NT2/D1 (cell line): Measurements from ENCODE around the gene TMEM94.

ENCODE experiments used
- DNase-seq: peaks from one replicate; pipeline ENCODE4 v3.0.0-alpha.2; 2011; ENCODE audit warnings: low read depth, low spot score
- H3K27me3 ChIP-seq: 2 replicates; pipeline ENCODE4 v1.6.0; 2011; ENCODE audit warnings: mild to moderate bottlenecking; ENCODE audit not compliant: insufficient read length, insufficient read depth
- H3K36me3 ChIP-seq: 2 replicates; pipeline ENCODE4 v1.6.1; 2011; ENCODE audit warnings: mild to moderate bottlenecking, low read length, mixed read lengths; ENCODE audit not compliant: insufficient read depth, insufficient read length
- H3K4me1 ChIP-seq: 2 replicates; pipeline ENCODE4 v1.5.1; 2011; ENCODE audit not compliant: insufficient read depth, insufficient read length
- H3K4me3 ChIP-seq: 2 replicates; pipeline ENCODE4 v1.5.1; 2011; ENCODE audit warnings: low read depth; ENCODE audit not compliant: insufficient read length
- H3K9ac ChIP-seq: 2 replicates; pipeline ENCODE4 v1.6.0; 2011; ENCODE audit warnings: low read depth; ENCODE audit not compliant: insufficient read length
- H3K9me3 ChIP-seq: 2 replicates; pipeline ENCODE4 v1.5.1; 2011; ENCODE audit warnings: mild to moderate bottlenecking, low read length; ENCODE audit not compliant: insufficient read depth
- SUZ12 ChIP-seq: IDR thresholded peaks from 2 replicates; pipeline ENCODE4 v1.6.1; 2011; ENCODE audit not compliant: insufficient read length, insufficient read depth; ENCODE audit errors: extremely low read depth
- YY1 ChIP-seq: IDR thresholded peaks from 2 replicates; pipeline ENCODE4 v1.6.1; 2011; ENCODE audit not compliant: insufficient read length, insufficient read depth
- ZNF274 ChIP-seq: IDR thresholded peaks from 2 replicates; pipeline ENCODE4 v1.6.1; 2011; ENCODE audit warnings: mild to moderate bottlenecking, low read depth, low read length

TMEM94 gene

GRCh38 chr17:75511610-75512575, 55.5 kb downstream of the TMEM94 start:
- TF ChIP-seq SUZ12, result no peak
- no peak for TF ChIP-seq ZNF274
- no peak for TF ChIP-seq YY1

GRCh38 chr17:75512926-75513640, 56.6 kb downstream of the TMEM94 start:
- H3K4me1 ChIP-seq, result peaks cover 26% of the 10 kb centered on the region
- H3K9ac ChIP-seq, result no peak overlapping the region
- H3K9me3 ChIP-seq, result no peaks in the 10 kb centered on the region
- no peak for DNase-seq
- no peak for TF ChIP-seq YY1
- no peak for TF ChIP-seq SUZ12
- TF ChIP-seq ZNF274, result no peak
- H3K36me3 ChIP-seq, result peaks cover 63% of the 10 kb centered on the region
- H3K4me3 ChIP-seq, result no peak overlapping the region
- no peaks in the 10 kb centered on the region for H3K27me3 ChIP-seq

More at GRCh38 chr17:75511610-75512575, 55.5 kb downstream of the TMEM94 start:
- Histone ChIP-seq H3K27me3 (no peaks in the 10 kb centered on the region), H3K4me3 (no peak overlapping the region), H3K4me1 (peaks cover 22% of the 10 kb centered on the region), H3K36me3 (peaks cover 64% of the 10 kb centered on the region), H3K9me3 (no peaks in the 10 kb centered on the region), H3K9ac (peak overlapping the region; percentile 23)
- DNase-seq, result no peak

GRCh38 chr17:75513641-75514000, 57.2 kb downstream of the TMEM94 start:
- no peak for TF ChIP-seq YY1
- TF ChIP-seq SUZ12, result no peak
- no peak for TF ChIP-seq ZNF274
- Histone ChIP-seq H3K9ac (peak overlapping the region; percentile 89), H3K4me1 (peaks cover 22% of the 10 kb centered on the region), H3K36me3 (peaks cover 63% of the 10 kb centered on the region), H3K9me3 (no peaks in the 10 kb centered on the region), H3K4me3 (peak overlapping the region; percentile 77), H3K27me3 (no peaks in the 10 kb centered on the region)
- DNase-seq, result no peak

- H3K9ac ChIP-seq, result peak overlapping the region; percentile 89
- H3K9me3 ChIP-seq, result no peaks in the 10 kb centered on the region
- H3K36me3 ChIP-seq, result peaks cover 63% of the 10 kb centered on the region
- no peaks in the 10 kb centered on the region for H3K27me3 ChIP-seq
- no peak for DNase-seq
- H3K4me3 ChIP-seq, result peak overlapping the region; percentile 77
- TF ChIP-seq YY1 (no peak), SUZ12 (no peak), ZNF274 (no peak)
- peaks cover 16% of the 10 kb centered on the region for H3K4me1 ChIP-seq
Measured at GRCh38 chr17:75514299-75514918, 58.0 kb downstream of the TMEM94 start.

- no peaks in the 10 kb centered on the region for H3K9me3 ChIP-seq
- no peaks in the 10 kb centered on the region for H3K27me3 ChIP-seq
- peaks cover 13% of the 10 kb centered on the region for H3K4me1 ChIP-seq
- no peak for TF ChIP-seq SUZ12
- no peak for TF ChIP-seq YY1
- no peak for TF ChIP-seq ZNF274
- peak overlapping the region; percentile 77 for H3K4me3 ChIP-seq
- peak overlapping the region; percentile 89 for H3K9ac ChIP-seq
- H3K36me3 ChIP-seq, result peaks cover 61% of the 10 kb centered on the region
- DNase-seq, result no peak
Measured at GRCh38 chr17:75514919-75515495, 58.6 kb downstream of the TMEM94 start.

- peak within 1 kb of the TSS; percentile 89 for H3K9ac ChIP-seq
- H3K4me3 ChIP-seq, result peak within 1 kb of the TSS; percentile 82
- no peaks in the 10 kb centered on the region for H3K27me3 ChIP-seq
- peak; percentile 79 for DNase-seq
- peaks cover 60% of the 10 kb centered on the region for H3K36me3 ChIP-seq
- no peak for TF ChIP-seq ZNF274
- peaks cover 13% of the 10 kb centered on the region for H3K4me1 ChIP-seq
- no peaks in the 10 kb centered on the region for H3K9me3 ChIP-seq
Measured at GRCh38 chr17:75515496-75516254, 59.2 kb downstream of the TMEM94 start, which contains the start of gene CASKIN2. Gene CASKIN2 (minus strand): TSS chr17:75515537. CDS start chr17:75513804, 1,733 bp downstream.
